Inflammatory macrophage treated with lipopolysaccharide for 4 hours (primary cell): Measurements from ENCODE around the gene RHBDF1.

Source experiments
- DNase-seq: peaks from one replicate; pipeline ENCODE4 v3.0.0-alpha.2; 2020

RHBDF1 gene

GRCh38 chr16:92431-93339 lies 20.3 kb upstream of the RHBDF1 start:
- no peak for DNase-seq

DNA sequence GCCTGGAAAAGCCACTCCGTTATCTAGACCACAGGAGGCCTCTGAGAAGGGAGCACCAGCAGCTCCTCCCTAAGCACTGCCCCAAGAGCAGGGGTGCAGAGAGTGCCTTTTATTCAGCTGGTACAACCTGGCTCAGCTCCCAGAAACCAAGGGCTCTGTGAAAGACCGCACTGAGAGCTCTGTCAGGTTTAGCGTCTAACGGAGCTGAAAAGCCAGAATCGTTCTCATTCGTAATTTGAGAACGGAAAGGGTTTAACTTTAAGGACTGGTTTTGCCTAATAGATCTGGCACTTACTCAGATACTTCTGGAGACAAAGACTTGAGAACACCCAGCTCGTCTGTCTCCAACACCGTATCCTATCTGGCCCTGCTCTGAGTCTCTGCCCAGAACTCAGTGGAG lies 19.1 kb upstream of the RHBDF1 start:
- DNase-seq = no peak

GRCh38 chr16:89391-90302 lies 17.2 kb upstream of the RHBDF1 start:
- no peak for DNase-seq

- no peak for DNase-seq
Measured at GRCh38 chr16:88613-89012, 16.2 kb upstream of the RHBDF1 start.

DNA sequence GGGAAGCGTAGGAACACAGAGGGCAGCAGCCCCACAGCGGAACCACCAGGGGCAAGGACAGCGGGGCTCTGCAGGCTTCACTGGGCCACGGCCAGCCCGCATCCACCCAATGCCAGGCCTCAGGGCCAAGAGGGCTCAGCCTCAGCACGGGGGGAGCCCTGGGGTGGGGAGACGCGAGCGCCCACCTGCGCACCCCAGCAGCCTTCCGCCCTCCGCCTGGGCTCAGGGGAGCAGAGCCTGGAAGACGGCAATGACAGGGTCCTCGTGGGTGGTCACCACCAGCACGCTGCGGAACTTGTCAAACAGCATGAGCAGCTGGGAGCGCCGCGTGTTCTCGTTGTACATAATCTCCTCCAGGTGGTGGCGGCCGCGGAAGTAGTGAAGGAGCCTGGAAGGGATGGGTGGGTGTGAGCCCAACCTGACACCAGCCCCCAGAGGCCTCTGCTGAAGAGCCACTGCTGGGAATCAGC lies 14.1 kb upstream of the RHBDF1 start:
- no peak for DNase-seq

DNA sequence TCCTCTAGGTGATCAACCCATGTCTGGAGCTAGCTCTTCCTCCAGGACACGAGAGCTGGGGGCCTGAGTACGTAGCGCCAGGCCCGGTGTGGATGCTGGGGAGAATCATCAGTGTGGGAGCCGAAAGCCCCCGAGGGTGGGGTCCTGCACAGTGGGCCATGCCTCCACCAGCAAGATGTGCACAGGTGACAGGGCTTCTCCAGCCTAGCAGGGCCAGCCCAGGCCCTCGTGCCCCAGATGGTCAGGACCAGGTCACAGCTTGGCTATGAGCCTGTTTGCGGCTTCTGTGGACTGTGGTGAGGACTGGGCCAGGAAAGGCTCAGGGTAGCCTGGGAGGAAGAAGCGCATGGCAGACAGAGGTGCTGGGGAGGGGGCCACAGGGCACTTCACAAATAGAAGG lies 13.4 kb upstream of the RHBDF1 start:
- no peak for DNase-seq

DNA sequence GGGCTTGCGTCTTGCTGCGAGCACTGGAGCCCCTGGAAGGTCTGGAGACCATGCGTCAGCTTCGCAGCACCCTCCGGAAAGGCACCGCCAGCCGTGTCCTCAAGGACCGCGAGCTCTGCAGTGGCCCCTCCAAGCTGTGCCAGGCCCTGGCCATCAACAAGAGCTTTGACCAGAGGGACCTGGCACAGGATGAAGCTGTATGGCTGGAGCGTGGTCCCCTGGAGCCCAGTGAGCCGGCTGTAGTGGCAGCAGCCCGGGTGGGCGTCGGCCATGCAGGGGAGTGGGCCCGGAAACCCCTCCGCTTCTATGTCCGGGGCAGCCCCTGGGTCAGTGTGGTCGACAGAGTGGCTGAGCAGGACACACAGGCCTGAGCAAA lies 13.0 kb upstream of the RHBDF1 start:
- DNase-seq = no peak

GRCh38 chr16:84718-85406 lies 12.4 kb upstream of the RHBDF1 start:
- peak; percentile 80 for DNase-seq

GRCh38 chr16:83781-84615 lies 11.6 kb upstream of the RHBDF1 start:
- DNase-seq = no peak

DNA sequence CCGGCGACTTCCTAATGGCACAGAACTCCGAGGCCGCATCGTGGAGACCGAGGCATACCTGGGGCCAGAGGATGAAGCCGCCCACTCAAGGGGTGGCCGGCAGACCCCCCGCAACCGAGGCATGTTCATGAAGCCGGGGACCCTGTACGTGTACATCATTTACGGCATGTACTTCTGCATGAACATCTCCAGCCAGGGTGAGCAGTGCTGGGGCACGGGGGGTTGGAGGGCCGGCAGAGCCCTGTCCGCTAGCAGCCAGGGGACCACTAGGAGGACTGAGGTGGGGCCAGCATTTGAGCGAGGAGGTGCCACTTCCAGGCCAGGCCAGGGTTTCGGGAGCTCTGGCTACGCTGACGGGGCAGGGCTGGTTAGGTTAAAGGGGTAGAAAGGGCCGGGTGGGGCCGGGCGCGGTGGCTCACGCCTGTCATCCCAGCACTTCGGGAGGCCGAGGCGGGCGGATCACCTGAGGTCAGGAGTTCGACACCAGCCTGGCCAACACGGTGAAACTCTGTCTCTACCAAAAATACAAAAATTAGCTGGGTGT lies 10.7 kb upstream of the RHBDF1 start:
- DNase-seq = no peak

- peak; percentile 24 for DNase-seq
Measured at GRCh38 chr16:79151-80054, 7.0 kb upstream of the RHBDF1 start.

GRCh38 chr16:78444-79150 lies 6.2 kb upstream of the RHBDF1 start:
- peak; percentile 19 for DNase-seq

DNA sequence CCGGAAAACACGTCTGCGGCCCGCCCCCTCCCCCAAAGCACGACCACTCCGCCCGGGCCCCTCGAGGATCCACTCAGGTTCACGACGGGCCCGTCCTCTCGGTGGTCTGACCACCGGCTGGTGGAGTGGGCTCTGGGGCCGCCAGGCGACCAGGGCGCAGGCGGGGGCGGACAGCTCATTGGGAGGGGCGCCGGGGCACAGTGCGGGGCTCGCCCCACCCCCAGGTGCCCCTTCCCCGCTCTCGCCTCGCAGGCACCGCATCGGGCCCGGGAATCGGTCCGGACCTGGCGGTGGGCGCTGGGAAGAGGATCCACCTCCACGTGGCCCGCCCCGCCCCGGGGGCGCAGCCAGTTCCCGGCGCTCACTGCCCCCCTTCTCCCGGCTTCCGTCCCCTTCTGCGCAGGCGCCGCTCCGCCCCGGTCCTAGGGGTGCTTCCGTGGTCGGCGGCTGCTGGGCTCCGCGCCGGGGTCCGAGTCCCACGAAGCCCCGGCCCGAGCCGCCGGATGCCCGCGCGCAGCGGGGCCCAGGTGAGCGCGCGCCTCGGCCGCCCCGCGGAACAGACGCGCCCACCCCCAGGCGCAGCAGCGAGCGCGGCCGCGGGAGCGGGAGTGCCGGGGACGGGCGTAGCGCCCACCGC lies 5.5 kb upstream of the RHBDF1 start, which contains the start of gene MPG:
Gene MPG, plus strand, starts transcription at position 419 of the 637 bp plus-strand sequence. Its CDS starts 85 bp downstream, at position 504.
- peak; percentile 80 for DNase-seq

DNA sequence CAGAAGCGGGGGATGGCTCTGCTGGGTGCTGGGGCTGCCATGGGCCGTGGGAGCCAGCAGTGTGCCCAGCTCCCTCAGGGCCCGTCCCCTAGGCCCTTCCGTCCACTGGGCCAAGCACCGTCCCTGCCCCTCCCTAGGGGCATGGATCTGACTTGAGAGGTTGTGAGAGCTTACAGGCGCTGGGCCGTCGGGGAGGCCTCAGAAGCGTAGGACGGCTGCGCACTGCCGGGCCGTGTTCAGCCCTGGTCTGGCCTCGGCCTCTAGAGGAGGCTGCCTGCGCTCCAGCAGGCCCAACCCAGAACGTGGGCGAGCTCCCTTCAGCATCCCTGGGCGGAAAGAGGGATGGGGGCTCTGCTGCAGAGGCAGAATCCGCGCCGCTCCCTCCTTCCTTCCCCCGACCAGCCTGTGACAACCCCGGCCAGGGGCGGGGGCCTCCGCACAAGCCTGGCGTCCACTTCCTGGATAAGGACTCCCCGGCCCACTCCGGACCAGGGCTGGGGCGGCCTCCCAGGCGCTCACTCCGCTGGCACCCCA lies 4.9 kb upstream of the RHBDF1 start:
- DNase-seq = peak; percentile 57

DNA sequence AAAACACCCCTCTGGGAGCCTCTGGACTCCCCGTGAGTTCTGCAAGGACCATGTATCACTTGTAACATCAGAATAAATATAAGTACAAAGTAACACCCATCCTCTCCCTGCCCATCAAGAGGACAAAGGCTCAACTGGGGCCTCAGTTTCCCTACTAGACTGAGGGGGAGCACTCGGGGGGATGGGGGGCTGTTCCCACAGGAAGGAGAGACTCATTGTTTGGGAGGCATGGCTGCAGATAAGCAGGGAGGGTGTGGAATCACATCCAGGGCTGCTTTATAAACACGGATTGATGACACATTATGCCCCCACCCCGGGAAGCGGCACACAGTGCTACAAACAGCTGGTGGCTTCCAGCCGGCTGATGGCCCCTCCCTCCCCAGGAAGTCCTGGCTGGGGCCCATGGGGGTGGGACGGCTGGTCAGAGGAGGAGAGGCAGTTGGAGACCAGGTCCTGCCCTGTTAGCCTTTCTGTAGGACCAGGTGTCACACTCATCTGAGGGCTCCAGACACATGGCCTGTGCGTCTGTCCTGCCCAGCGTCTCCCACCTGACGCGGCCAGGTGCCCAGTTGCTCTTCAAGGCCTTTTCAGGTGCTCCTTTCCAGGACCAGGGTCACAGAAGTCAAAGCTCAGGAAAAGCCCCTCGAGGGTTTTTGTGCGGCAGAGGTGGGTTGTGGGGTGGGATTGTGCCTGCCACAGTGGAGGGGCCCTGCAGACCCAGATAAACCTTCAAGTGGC lies 4.3 kb upstream of the RHBDF1 start:
- peak; percentile 13 for DNase-seq

DNA sequence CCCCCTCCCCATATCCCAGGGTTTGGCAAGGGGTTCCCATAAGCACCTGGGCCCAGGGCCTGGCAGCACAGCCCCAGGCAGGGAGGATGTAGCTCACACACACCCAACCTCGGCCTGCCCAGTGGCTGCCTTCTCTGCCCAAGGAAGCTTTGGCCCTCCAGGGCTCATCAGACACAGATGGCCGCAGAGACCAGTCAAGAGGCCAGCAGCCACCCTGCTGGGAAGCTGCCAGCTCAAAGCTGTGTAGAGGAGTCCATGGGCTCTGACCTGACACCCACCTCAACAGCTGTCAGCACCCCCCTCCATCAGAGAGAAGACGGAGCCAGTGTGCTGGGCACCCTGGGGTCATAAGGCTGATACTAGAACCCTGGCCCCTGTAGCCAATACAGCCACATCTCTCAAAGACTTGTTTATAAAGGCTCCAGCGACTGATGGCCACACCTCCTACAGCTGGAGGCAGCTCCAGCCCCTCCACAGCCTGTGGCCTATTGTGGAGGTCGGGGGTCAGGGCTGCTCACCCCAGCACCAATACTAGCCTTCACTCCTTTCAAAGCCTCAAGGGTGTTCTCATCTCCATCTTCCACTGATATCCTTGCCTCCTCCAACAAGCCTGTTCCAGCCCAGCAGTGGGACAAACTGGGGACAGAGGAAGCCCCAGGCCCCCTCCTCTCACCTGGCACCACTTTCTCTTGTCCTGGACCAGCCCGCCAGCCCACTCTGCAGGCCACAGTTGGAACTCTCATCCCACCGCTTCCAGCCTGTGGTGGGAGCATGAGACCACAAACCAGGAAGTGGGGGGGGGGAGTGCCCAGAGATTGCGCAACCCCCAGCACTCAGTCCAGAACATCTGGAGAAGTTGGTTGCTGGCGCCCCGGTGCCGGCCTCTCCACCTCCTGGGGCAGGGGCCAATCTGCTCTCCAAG lies 3.4 kb upstream of the RHBDF1 start:
- DNase-seq = peak; percentile 48

DNA sequence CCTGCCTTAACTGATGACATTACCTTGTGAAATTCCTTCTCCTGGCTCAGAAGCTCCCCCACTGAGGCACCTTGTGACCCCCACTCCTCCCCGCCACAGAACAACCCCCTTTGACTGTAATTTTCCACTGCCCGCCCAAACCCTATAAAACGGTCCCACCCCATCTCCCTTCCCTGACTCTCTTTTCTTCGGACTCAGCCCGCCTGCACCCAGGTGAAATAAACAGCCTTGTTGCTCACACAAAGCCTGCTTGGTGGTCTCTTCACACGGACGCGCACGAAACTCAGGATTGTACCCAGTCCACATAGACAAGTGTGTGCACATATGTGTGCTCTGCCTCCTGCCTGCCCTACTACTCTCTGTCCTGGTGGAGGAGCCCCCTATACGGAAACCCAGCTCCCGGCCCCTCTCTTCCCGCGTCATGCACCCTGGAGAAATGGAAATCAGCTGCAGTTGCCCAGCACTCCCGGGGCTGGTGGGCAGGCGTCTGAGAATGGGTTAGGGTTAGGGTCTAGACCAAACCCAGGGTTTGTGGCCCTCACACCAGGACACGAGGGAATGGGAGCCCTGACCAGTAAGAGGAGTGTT lies 2.4 kb upstream of the RHBDF1 start:
- DNase-seq = no peak
